DND-41 (cell line): ENCODE data around the gene RPUSD4.

Source experiments
- EZH2 ChIP-seq: IDR thresholded peaks from 3 replicates; pipeline ENCODE4 v1.6.1; 2012; ENCODE audit warnings: borderline replicate concordance, low read depth, mild to moderate bottlenecking, moderate library complexity, low read length, inconsistent platforms; ENCODE audit not compliant: severe bottlenecking
- TF ChIP-seq, protein P1 (sequence below): IDR thresholded peaks from 2 replicates; pipeline ENCODE4 v1.5.1; 2012; ENCODE audit warnings: borderline replicate concordance, low read length, moderate library complexity, mild to moderate bottlenecking; ENCODE audit not compliant: poor library complexity, severe bottlenecking; ENCODE audit errors: extremely low read depth

GRCh38 chr11:126164781-126165180 is 46.7 kb downstream of the RPUSD4 start:
- TF ChIP-seq, protein P1, sequence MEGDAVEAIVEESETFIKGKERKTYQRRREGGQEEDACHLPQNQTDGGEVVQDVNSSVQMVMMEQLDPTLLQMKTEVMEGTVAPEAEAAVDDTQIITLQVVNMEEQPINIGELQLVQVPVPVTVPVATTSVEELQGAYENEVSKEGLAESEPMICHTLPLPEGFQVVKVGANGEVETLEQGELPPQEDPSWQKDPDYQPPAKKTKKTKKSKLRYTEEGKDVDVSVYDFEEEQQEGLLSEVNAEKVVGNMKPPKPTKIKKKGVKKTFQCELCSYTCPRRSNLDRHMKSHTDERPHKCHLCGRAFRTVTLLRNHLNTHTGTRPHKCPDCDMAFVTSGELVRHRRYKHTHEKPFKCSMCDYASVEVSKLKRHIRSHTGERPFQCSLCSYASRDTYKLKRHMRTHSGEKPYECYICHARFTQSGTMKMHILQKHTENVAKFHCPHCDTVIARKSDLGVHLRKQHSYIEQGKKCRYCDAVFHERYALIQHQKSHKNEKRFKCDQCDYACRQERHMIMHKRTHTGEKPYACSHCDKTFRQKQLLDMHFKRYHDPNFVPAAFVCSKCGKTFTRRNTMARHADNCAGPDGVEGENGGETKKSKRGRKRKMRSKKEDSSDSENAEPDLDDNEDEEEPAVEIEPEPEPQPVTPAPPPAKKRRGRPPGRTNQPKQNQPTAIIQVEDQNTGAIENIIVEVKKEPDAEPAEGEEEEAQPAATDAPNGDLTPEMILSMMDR, result no peak
- no peak for TF ChIP-seq EZH2
